GM18909 (cell line): ENCODE results near the gene ZNF430.

ENCODE experiments used
- ATAC-seq: cut with Tn5 transposase; IDR thresholded peaks from one replicate; pipeline ENCODE4 v1.9.1; 2021; ENCODE audit warnings: mild to moderate bottlenecking; ENCODE audit not compliant: unreplicated experiment, poor library complexity

Gene ZNF430

DNA sequence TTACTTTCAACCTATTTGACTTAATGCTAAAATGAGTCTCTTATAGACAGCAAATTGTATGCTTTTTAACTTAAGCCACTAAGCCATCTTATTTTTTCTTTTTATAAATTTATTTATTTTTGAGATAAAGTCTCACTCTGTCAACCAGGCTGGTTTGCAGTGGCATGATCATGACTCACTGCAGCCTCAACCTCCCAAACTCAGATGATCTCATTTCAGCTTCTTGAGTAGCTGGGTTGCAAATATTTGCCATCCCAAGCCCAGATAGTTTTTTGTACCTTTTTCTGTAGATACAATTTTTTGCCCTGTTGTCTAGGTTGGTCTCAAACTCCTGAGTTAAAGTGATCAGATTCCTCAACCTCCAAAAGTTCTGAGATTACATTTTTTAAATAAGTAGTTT is 88.7 kb downstream of the ZNF430 start:
- no peak for ATAC-seq
